SK-N-SH (cell line): ENCODE measurements around the gene CLEC11A. TPM values are rescaled to one million over a fixed set of nuclear protein-coding genes. Genes with fewer than 3 reads are reported as not detected.

Source experiments
- CTCF ChIA-PET: fragments of 300-600, 350-600 bp; formaldehyde crosslinking; extraction: SDS; loops from one replicate; lab custom pipeline; 2021; lab: Yijun Ruan, JAX
- POLR2A ChIA-PET: fragments of 350-600 bp; sonication (Branson Sonifier 250); formaldehyde crosslinking; extraction: SDS; loops from one replicate; lab custom pipeline; 2020; ENCODE audit warnings: antibody characterized with exemption, inconsistent platforms; lab: Yijun Ruan, JAX
- DNase-seq: peaks from one replicate; pipeline ENCODE4 v3.0.0; 2012
- H2AFZ ChIP-seq: fragments of 200-600 bp; sonication (generic); 2 replicates; pipeline ENCODE4 v1.8.1; 2016; ENCODE audit warnings: antibody characterized with exemption, mild to moderate bottlenecking, low read depth
- H3F3A ChIP-seq: fragments of 200-600 bp; sonication (generic); replicated peaks from 2 replicates; pipeline ENCODE3; 2016; ENCODE audit warnings: antibody characterized with exemption, mild to moderate bottlenecking; ENCODE audit not compliant: insufficient read depth
- H3K27ac ChIP-seq, 2 experiments: fragments of 200-500 bp in 1 of 2; fragments of 200-600 bp in 1 of 2; sonication (Bioruptor generic) in 1 of 2; sonication (generic), shearing (Covaris generic) in 1 of 2; 2 replicates each; pipeline versions ENCODE4 v1.5.1 to v1.6.1; 2014 to 2016; ENCODE audit warnings: low read depth in 2 of 2, inconsistent platforms in 1 of 2, low read length in 1 of 2, mild to moderate bottlenecking in 1 of 2, mixed read lengths in 1 of 2
- H3K27me3 ChIP-seq: fragments of 200-600 bp; sonication (generic), shearing (Covaris generic); 2 replicates; pipeline ENCODE4 v1.6.1; 2016; ENCODE audit warnings: mixed run types; ENCODE audit not compliant: insufficient read depth
- H3K36me3 ChIP-seq, 2 experiments: fragments of 200-500 bp in 1 of 2; fragments of 200-600 bp in 1 of 2; sonication (Bioruptor generic) in 1 of 2; sonication (generic) in 1 of 2; replicated peaks in 1 of 2; 2 replicates each; pipeline versions ENCODE3 to v1.5.1; 2014 to 2016; ENCODE audit warnings: low read length in 1 of 2, mild to moderate bottlenecking in 1 of 2; ENCODE audit not compliant: insufficient read depth in 2 of 2, control insufficient read depth in 1 of 2
- H3K4me1 ChIP-seq, 2 experiments: fragments of 200-500 bp in 1 of 2; fragments of 200-600 bp in 1 of 2; sonication (Bioruptor generic) in 1 of 2; sonication (generic), shearing (Covaris generic) in 1 of 2; 2 replicates each; pipeline versions ENCODE4 v1.5.1 to v1.6.1; 2014 to 2016; ENCODE audit warnings: low read depth in 1 of 2, low read length in 1 of 2, mixed run types in 1 of 2; ENCODE audit not compliant: insufficient read depth in 2 of 2, control insufficient read depth in 1 of 2
- H3K4me2 ChIP-seq: fragments of 200-600 bp; sonication (generic), shearing (Covaris generic); 2 replicates; pipeline ENCODE4 v1.6.1; 2017; ENCODE audit warnings: mixed run types
- H3K4me3 ChIP-seq, 2 experiments: fragments of 200-500 bp in 1 of 2; fragments of 200-600 bp in 1 of 2; sonication (Bioruptor generic) in 1 of 2; sonication (generic), shearing (Covaris generic) in 1 of 2; 2 replicates each; pipeline versions ENCODE4 v1.5.1 to v1.8.1; 2014 to 2016; ENCODE audit warnings: low read depth in 2 of 2, inconsistent platforms in 1 of 2, low read length in 1 of 2, mild to moderate bottlenecking in 1 of 2, mixed read lengths in 1 of 2, moderate library complexity in 1 of 2
- H3K79me2 ChIP-seq: fragments of 200-600 bp; sonication (generic); 2 replicates; pipeline ENCODE4 v1.8.1; 2017; ENCODE audit warnings: mild to moderate bottlenecking; ENCODE audit not compliant: insufficient read depth
- H3K9ac ChIP-seq: fragments of 200-600 bp; sonication (generic); 2 replicates; pipeline ENCODE4 v1.6.1; 2017; ENCODE audit warnings: mixed run types
- H3K9me2 ChIP-seq: fragments of 200-600 bp; sonication (generic); 2 replicates; pipeline ENCODE4 v1.6.1; 2017; ENCODE audit warnings: mixed run types
- H3K9me3 ChIP-seq: fragments of 200-600 bp; sonication (generic); 2 replicates; pipeline ENCODE4 v1.6.1; 2017; ENCODE audit warnings: mixed run types, mild to moderate bottlenecking, moderate library complexity
- H4K20me1 ChIP-seq: fragments of 200-600 bp; sonication (generic); 2 replicates; pipeline ENCODE4 v1.6.1; 2017; ENCODE audit warnings: mild to moderate bottlenecking, mixed run types; ENCODE audit not compliant: insufficient read depth
- CHD2 ChIP-seq: fragments of 150-350 bp; IDR thresholded peaks from 2 replicates; pipeline ENCODE4 v1.6.1; 2018; ENCODE audit warnings: low read length; ENCODE audit not compliant: partially characterized antibody
- FOSL2 ChIP-seq: IDR thresholded peaks from 2 replicates; pipeline ENCODE4 v1.4.0; 2012; ENCODE audit warnings: low read depth, mild to moderate bottlenecking, moderate library complexity, borderline replicate concordance
- FOXJ3 ChIP-seq: sonication (generic); formaldehyde crosslinking; IDR thresholded peaks from 2 replicates; pipeline ENCODE4 v1.5.1; 2020; ENCODE audit warnings: mild to moderate bottlenecking, missing genetic modification reagents
- MXI1 ChIP-seq: IDR thresholded peaks from 2 replicates; pipeline ENCODE4 v1.6.1; 2012; ENCODE audit warnings: mild to moderate bottlenecking, low read depth, low read length, improper control_type of control experiment
- NFIC ChIP-seq: IDR thresholded peaks from 2 replicates; pipeline ENCODE4 v1.4.0; 2012; ENCODE audit warnings: borderline replicate concordance
- POLR2AphosphoS5 ChIP-seq: IDR thresholded peaks from 2 replicates; pipeline ENCODE4 v1.6.1; 2012; ENCODE audit warnings: low read depth, low read length
- RAD21 ChIP-seq: IDR thresholded peaks from 2 replicates; pipeline ENCODE4 v1.6.1; 2012; ENCODE audit warnings: mild to moderate bottlenecking, low read length
- RCOR1 ChIP-seq: fragments of 150-350 bp; IDR thresholded peaks from 2 replicates; pipeline ENCODE4 v1.6.1; 2017; ENCODE audit warnings: antibody characterized with exemption, low read length
- SMC3 ChIP-seq: IDR thresholded peaks from 2 replicates; pipeline ENCODE4 v1.6.1; 2012; ENCODE audit warnings: low read depth, low read length, improper control_type of control experiment
- TCF12 ChIP-seq: IDR thresholded peaks from 2 replicates; pipeline ENCODE4 v1.4.0; 2012
- WGBS: methylation state at CpG from one replicate; pipeline ENCODE4 v1.1.6; 2017; ENCODE audit warnings: low lambda C conversion rate; 5-methylcytosine and 5-hydroxymethylcytosine counted together
- polyA plus RNA-seq, 3 experiments: library from polyadenylated mRNA; depleted of rRNA; stranded (reverse); fragments of >200 nt; gene quantifications; 2 replicates each; pipeline ENCODE4 v1.2.3, GENCODE V29; 2012
- TF ChIP-seq, protein P1 (sequence below): IDR thresholded peaks from 2 replicates; pipeline ENCODE4 v1.4.0; 2012; ENCODE audit warnings: low read depth, borderline replicate concordance
- TF ChIP-seq, protein P2 (sequence below): fragments of 200-600 bp; sonication (generic); IDR thresholded peaks from 2 replicates; pipeline ENCODE4 v1.6.1; 2017; ENCODE audit warnings: antibody characterized with exemption, mild to moderate bottlenecking, moderate library complexity
- TF ChIP-seq, protein P3 (sequence below): fragments of 150-350 bp; IDR thresholded peaks from 2 replicates; pipeline ENCODE4 v1.6.1; 2016; ENCODE audit warnings: mild to moderate bottlenecking, low read depth, low read length
- TF ChIP-seq, protein P4 (sequence below): fragments of 150-350 bp; IDR thresholded peaks from 2 replicates; pipeline ENCODE4 v1.6.1; 2017; ENCODE audit warnings: antibody characterized with exemption, low read length, low read depth, borderline replicate concordance
- TF ChIP-seq, protein P5 (sequence below): IDR thresholded peaks from 2 replicates; pipeline ENCODE4; 2012

CLEC11A gene
- polyA plus RNA-seq, 1 of the 3 experiments (the other 2 are of a cell fraction), result 4.4 TPM

DNA sequence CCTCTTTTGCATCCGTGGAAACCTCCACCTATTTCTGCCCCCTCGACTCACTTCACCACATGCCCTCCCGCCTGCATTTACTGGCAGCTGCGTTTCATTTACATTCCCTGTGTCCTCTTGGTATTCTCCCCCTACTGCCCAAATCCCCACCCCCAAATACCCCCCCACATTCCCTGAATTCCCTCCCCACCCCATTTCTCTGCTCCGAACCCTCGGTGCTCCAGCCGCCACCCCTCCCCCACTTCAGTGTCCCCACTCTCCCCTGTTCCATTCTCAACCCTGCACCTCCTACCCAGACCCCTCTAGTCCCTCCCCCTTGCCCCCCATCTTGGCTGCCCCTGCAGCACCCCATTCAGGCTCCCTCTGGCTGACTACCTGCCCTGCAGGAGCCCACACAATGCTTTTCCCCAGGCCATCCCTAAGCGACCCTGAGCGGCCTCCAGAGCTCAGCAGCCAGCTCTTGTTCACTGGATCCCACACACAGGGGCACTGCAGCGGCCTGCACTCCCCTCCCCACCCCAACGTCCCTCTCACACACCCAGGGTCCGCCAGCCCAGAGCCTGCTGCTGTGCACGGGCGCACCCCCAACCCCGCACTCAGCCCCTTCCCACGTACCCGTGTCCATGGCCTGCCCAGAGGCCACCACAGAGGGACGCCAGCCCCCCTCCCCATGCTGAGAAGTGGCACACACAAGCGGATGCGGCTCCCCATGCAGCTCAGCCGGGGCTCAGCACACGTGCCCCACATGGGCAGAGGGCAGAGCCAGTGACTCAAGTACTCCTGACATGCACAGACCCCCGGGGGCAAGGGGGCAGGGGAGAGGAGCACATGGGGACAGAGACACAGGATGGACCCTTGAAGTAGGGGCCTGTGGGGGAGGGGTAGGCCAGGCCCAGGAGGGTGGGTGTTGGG lies 29.8 kb upstream of the CLEC11A start:
- Histone ChIP-seq H3K4me1 (peaks cover 0 to 8% of the 10 kb centered on the region in 2 experiments; a peak in 1 of 4 replicates), H3K27me3 (peaks cover 19% of the 10 kb centered on the region), H3K4me3 (peak overlapping the region in 1 of 2 experiments; percentile 31; a peak in 2 of 4 replicates), H3K36me3 (no peaks in the 10 kb centered on the region), H4K20me1 (0 out of 2 replicates have a peak, but pooled peaks cover 3% of the 10 kb centered on the region), H3K4me2 (no peak overlapping the region), H3F3A (no peaks in the 10 kb centered on the region), H3K9ac (no peak overlapping the region), H3K9me3 (no peaks in the 10 kb centered on the region), H3K27ac (0 out of 4 replicates have a peak overlapping the region, but pooled peaks of 1 of the 2 experiments have one; percentile 13), H3K79me2 (no peaks in the 10 kb centered on the region), H2AFZ (no peak overlapping the region), H3K9me2 (no peaks in the 10 kb centered on the region)
- peak; percentile 87 for DNase-seq
- TF ChIP-seq MXI1 (peak; percentile 90), NFIC (no peak), CHD2 (peak; percentile 69)
- TF ChIP-seq, protein P1, sequence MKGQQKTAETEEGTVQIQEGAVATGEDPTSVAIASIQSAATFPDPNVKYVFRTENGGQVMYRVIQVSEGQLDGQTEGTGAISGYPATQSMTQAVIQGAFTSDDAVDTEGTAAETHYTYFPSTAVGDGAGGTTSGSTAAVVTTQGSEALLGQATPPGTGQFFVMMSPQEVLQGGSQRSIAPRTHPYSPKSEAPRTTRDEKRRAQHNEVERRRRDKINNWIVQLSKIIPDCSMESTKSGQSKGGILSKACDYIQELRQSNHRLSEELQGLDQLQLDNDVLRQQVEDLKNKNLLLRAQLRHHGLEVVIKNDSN, result peak; percentile 42; the same call in 1 of the 2 replicates
- TF ChIP-seq, protein P2, sequence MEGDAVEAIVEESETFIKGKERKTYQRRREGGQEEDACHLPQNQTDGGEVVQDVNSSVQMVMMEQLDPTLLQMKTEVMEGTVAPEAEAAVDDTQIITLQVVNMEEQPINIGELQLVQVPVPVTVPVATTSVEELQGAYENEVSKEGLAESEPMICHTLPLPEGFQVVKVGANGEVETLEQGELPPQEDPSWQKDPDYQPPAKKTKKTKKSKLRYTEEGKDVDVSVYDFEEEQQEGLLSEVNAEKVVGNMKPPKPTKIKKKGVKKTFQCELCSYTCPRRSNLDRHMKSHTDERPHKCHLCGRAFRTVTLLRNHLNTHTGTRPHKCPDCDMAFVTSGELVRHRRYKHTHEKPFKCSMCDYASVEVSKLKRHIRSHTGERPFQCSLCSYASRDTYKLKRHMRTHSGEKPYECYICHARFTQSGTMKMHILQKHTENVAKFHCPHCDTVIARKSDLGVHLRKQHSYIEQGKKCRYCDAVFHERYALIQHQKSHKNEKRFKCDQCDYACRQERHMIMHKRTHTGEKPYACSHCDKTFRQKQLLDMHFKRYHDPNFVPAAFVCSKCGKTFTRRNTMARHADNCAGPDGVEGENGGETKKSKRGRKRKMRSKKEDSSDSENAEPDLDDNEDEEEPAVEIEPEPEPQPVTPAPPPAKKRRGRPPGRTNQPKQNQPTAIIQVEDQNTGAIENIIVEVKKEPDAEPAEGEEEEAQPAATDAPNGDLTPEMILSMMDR, result no peak
- CTCF ChIA-PET, result interaction anchor here (0.7 to 2.1 kb wide), 4 partner anchors 10 to 90 kb away, joined by 3 to 11 read pairs (median 4); no protein-coding TSS in a partner anchor
- 23% methylated on average over 15 of the region's 23 CpGs for WGBS
- POLR2A ChIA-PET, result interaction anchor here (0.9 kb wide), 1 partner anchor 111 kb away, joined by 5 read pairs; no protein-coding TSS in a partner anchor

DNA sequence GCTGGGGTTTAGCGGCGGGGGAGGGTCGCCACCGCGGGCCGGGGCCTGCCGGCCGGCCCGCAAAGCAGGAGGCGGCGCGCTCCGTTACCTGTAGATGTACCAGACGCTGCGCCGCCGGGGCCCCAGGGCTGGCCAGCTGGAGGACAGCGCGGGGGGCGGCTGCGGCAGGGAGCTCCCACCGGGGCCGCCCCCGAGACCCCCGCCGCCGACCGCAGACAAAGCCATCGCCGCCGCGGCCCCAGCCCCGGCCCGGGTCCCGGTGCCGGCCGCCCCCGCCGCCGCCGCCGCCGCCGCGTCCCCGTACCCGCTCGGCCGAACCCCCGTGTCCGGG lies 28.4 kb upstream of the CLEC11A start:
- Histone ChIP-seq H4K20me1 (0 out of 2 replicates have a peak, but pooled peaks cover 3% of the 10 kb centered on the region), H2AFZ (no peak overlapping the region), H3K9me3 (no peaks in the 10 kb centered on the region), H3F3A (no peaks in the 10 kb centered on the region), H3K4me2 (no peak overlapping the region), H3K27ac (peak overlapping the region in 1 of 2 experiments; percentile 5; a peak in 2 of 4 replicates), H3K27me3 (peaks cover 19% of the 10 kb centered on the region), H3K4me3 (peak overlapping the region in 1 of 2 experiments; percentile 31; a peak in 2 of 4 replicates), H3K36me3 (no peaks in the 10 kb centered on the region), H3K9me2 (no peaks in the 10 kb centered on the region), H3K79me2 (no peaks in the 10 kb centered on the region), H3K4me1 (peaks cover 0 to 8% of the 10 kb centered on the region in 2 experiments; a peak in 1 of 4 replicates), H3K9ac (no peak overlapping the region)
- CTCF ChIA-PET, result interaction anchor here (1.6 to 3.0 kb wide), 2 partner anchors 10 to 26 kb away, joined by 4 to 20 read pairs; no protein-coding TSS in a partner anchor
- WGBS, result 3% methylated on average over 13 of the region's 51 CpGs
- POLR2A ChIA-PET, result interaction anchor here (0.8 to 1.5 kb wide), 2 partner anchors 11 to 26 kb away, joined by 3 to 5 read pairs; no protein-coding TSS in a partner anchor
- DNase-seq, result no peak
- TF ChIP-seq RCOR1, result no peak
- TF ChIP-seq, protein P3, sequence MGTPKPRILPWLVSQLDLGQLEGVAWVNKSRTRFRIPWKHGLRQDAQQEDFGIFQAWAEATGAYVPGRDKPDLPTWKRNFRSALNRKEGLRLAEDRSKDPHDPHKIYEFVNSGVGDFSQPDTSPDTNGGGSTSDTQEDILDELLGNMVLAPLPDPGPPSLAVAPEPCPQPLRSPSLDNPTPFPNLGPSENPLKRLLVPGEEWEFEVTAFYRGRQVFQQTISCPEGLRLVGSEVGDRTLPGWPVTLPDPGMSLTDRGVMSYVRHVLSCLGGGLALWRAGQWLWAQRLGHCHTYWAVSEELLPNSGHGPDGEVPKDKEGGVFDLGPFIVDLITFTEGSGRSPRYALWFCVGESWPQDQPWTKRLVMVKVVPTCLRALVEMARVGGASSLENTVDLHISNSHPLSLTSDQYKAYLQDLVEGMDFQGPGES, result no peak
- no peak for TF ChIP-seq RAD21
- TF ChIP-seq SMC3, result no peak
- TF ChIP-seq POLR2AphosphoS5, result no peak
- TF ChIP-seq, protein P4, sequence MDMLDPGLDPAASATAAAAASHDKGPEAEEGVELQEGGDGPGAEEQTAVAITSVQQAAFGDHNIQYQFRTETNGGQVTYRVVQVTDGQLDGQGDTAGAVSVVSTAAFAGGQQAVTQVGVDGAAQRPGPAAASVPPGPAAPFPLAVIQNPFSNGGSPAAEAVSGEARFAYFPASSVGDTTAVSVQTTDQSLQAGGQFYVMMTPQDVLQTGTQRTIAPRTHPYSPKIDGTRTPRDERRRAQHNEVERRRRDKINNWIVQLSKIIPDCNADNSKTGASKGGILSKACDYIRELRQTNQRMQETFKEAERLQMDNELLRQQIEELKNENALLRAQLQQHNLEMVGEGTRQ, result no peak
- TF ChIP-seq, protein P5, sequence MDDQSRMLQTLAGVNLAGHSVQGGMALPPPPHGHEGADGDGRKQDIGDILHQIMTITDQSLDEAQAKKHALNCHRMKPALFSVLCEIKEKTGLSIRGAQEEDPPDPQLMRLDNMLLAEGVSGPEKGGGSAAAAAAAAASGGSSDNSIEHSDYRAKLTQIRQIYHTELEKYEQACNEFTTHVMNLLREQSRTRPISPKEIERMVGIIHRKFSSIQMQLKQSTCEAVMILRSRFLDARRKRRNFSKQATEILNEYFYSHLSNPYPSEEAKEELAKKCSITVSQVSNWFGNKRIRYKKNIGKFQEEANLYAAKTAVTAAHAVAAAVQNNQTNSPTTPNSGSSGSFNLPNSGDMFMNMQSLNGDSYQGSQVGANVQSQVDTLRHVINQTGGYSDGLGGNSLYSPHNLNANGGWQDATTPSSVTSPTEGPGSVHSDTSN, result no peak
- TF ChIP-seq, protein P2, result no peak
- TF ChIP-seq NFIC, result no peak
- no peak for TF ChIP-seq FOSL2
- no peak for TF ChIP-seq TCF12
- no peak for TF ChIP-seq FOXJ3 (CRISPR knock-in tag)
